ENCODE measurements around the gene QKI. TPM values are rescaled to one million over a fixed set of nuclear protein-coding genes. Genes with fewer than 3 reads are reported as not detected.

Gene QKI
- total and polyA plus RNA-seq, 10 of the 15 experiments (the other 5 are each of a cell fraction or from before 2014, with no cell fraction given), result 4.7 to 72.5 (median 38.9) TPM

- Histone ChIP-seq H3K27me3 (replicated peaks in 1 of 2; ENCODE audit: control insufficient read depth in 2 of 2, insufficient read depth in 2 of 2, low read length in 1 of 2) (no peaks in the 10 kb centered on the region), H3K4me1 (ENCODE audit: control insufficient read depth, insufficient read depth, low read length) (no peaks in the 10 kb centered on the region), H3K36me3 (ENCODE audit: control insufficient read depth in 2 of 2, insufficient read depth in 2 of 2, low read length in 1 of 2) (no peaks in the 10 kb centered on the region), H3K9me3 (replicated peaks; ENCODE audit: control insufficient read depth, insufficient read depth, low read length) (no peaks in the 10 kb centered on the region; the same call in 2 of the 3 replicates), H3K79me2 (ENCODE audit: control insufficient read depth, insufficient read depth, low read length) (no peaks in the 10 kb centered on the region), H4K20me1 (ENCODE audit: control insufficient read depth, insufficient read depth) (no peaks in the 10 kb centered on the region), H2AFZ (ENCODE audit: control insufficient read depth, low read depth, low read length) (no peak overlapping the region), H3K9ac (ENCODE audit: control insufficient read depth, insufficient read depth, low read length) (no peak overlapping the region), H3K27ac (ENCODE audit: control insufficient read depth, insufficient read depth) (no peak overlapping the region), H3K4me2 (ENCODE audit: control insufficient read depth, insufficient read depth) (no peak overlapping the region), H3K4me3 (no peak overlapping the region)
- RAD21 ChIA-PET (ENCODE audit: unreplicated experiment), result no interaction called here
- no TSS peak for BruUV-seq (replicated peaks)
- DNase-seq (ENCODE audit: low read depth, low spot score) (no peak), ATAC-seq (no peak), FAIRE-seq (no peak)
- in situ Hi-C loops (cut with MboI), result no loop called here
- 64% methylated on average over 8 of the region's 8 CpGs for WGBS (ENCODE audit: insufficient coverage, insufficient replicate concordance, low lambda C conversion rate, missing lambda C conversion rate)
- CTCF ChIA-PET, result no interaction called here
- intact Hi-C loops (cut with micrococcal nuclease; ENCODE audit: unreplicated experiment), result no loop called here
- no peak for TF ChIP-seq WRNIP1 (IDR thresholded peaks at IDR 0.05; ENCODE audit: borderline replicate concordance, low read depth, low read length)
- POLR2A ChIA-PET, result no interaction called here
- SMC1A ChIA-PET (ENCODE audit: uncharacterized antibody, unreplicated experiment), result no interaction called here
Measured at GRCh38 chr6:163612200-163612599, 197.7 kb downstream of the QKI start.

DNA sequence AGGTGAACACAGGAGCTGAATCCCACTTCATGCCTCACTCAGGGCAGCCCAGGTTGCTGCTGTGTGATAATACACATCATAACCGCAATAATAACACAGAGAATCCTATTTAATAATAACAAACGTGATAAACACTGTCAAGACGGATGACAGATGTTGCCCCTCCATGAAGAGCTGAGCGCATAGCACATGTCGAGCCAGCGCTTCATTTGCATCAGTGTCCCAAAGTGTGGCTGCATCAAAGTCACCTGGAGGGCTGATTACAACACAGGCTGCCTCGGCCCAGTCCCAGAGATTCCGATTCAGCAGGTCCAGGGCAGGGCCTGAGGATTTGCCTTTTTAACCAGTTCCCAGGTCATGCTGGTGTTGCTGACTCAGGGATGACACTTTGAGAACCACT is 198.5 kb downstream of the QKI start:
- Histone ChIP-seq H3K4me2 (ENCODE audit: control insufficient read depth, insufficient read depth) (no peak overlapping the region), H3K27ac (ENCODE audit: control insufficient read depth, insufficient read depth) (no peak overlapping the region), H2AFZ (ENCODE audit: control insufficient read depth, low read depth, low read length) (no peak overlapping the region), H3K4me1 (ENCODE audit: control insufficient read depth, insufficient read depth, low read length) (no peaks in the 10 kb centered on the region), H4K20me1 (ENCODE audit: control insufficient read depth, insufficient read depth) (no peaks in the 10 kb centered on the region), H3K9me3 (replicated peaks; ENCODE audit: control insufficient read depth, insufficient read depth, low read length) (no peaks in the 10 kb centered on the region; the same call in 2 of the 3 replicates), H3K4me3 (no peak overlapping the region), H3K27me3 (replicated peaks in 1 of 2; ENCODE audit: control insufficient read depth in 2 of 2, insufficient read depth in 2 of 2, low read length in 1 of 2) (no peaks in the 10 kb centered on the region), H3K36me3 (ENCODE audit: control insufficient read depth in 2 of 2, insufficient read depth in 2 of 2, low read length in 1 of 2) (no peaks in the 10 kb centered on the region), H3K79me2 (ENCODE audit: control insufficient read depth, insufficient read depth, low read length) (no peaks in the 10 kb centered on the region), H3K9ac (ENCODE audit: control insufficient read depth, insufficient read depth, low read length) (no peak overlapping the region)
- intact Hi-C loops (cut with micrococcal nuclease; ENCODE audit: unreplicated experiment) (no loop called here), in situ Hi-C loops (cut with MboI) (no loop called here)
- 57% methylated on average over 8 of the region's 8 CpGs for WGBS (ENCODE audit: insufficient coverage, insufficient replicate concordance, low lambda C conversion rate, missing lambda C conversion rate)
- FAIRE-seq, result no peak
- ChIA-PET POLR2A (no interaction called here), CTCF (no interaction called here), SMC1A (ENCODE audit: uncharacterized antibody, unreplicated experiment) (no interaction called here), RAD21 (ENCODE audit: unreplicated experiment) (no interaction called here)
- DNase-seq (ENCODE audit: low read depth, low spot score), result no peak
- no peak for ATAC-seq
- no TSS peak for BruUV-seq (replicated peaks)
- TF ChIP-seq CTCF (IDR thresholded peaks at IDR 0.05 in 2 of 3, conservative IDR thresholded peaks at IDR 0.05 in 1 of 3; ENCODE audit: control insufficient read depth in 2 of 3, extremely low read depth in 1 of 3, insufficient read depth in 1 of 3, low read depth in 3 of 3, low read length in 3 of 3) (no peak), ZZZ3 (IDR thresholded peaks at IDR 0.05; ENCODE audit: control insufficient read depth, insufficient read length, low read depth) (no peak), SP1 (IDR thresholded peaks at IDR 0.05; ENCODE audit: low read depth, low read length) (no peak), NFIC (IDR thresholded peaks at IDR 0.05; ENCODE audit: low read depth, low read length) (no peak), ZSCAN29 (IDR thresholded peaks at IDR 0.05) (no peak)
- TF ChIP-seq, protein P1, sequence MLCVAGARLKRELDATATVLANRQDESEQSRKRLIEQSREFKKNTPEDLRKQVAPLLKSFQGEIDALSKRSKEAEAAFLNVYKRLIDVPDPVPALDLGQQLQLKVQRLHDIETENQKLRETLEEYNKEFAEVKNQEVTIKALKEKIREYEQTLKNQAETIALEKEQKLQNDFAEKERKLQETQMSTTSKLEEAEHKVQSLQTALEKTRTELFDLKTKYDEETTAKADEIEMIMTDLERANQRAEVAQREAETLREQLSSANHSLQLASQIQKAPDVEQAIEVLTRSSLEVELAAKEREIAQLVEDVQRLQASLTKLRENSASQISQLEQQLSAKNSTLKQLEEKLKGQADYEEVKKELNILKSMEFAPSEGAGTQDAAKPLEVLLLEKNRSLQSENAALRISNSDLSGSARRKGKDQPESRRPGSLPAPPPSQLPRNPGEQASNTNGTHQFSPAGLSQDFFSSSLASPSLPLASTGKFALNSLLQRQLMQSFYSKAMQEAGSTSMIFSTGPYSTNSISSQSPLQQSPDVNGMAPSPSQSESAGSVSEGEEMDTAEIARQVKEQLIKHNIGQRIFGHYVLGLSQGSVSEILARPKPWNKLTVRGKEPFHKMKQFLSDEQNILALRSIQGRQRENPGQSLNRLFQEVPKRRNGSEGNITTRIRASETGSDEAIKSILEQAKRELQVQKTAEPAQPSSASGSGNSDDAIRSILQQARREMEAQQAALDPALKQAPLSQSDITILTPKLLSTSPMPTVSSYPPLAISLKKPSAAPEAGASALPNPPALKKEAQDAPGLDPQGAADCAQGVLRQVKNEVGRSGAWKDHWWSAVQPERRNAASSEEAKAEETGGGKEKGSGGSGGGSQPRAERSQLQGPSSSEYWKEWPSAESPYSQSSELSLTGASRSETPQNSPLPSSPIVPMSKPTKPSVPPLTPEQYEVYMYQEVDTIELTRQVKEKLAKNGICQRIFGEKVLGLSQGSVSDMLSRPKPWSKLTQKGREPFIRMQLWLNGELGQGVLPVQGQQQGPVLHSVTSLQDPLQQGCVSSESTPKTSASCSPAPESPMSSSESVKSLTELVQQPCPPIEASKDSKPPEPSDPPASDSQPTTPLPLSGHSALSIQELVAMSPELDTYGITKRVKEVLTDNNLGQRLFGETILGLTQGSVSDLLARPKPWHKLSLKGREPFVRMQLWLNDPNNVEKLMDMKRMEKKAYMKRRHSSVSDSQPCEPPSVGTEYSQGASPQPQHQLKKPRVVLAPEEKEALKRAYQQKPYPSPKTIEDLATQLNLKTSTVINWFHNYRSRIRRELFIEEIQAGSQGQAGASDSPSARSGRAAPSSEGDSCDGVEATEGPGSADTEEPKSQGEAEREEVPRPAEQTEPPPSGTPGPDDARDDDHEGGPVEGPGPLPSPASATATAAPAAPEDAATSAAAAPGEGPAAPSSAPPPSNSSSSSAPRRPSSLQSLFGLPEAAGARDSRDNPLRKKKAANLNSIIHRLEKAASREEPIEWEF (IDR thresholded peaks at IDR 0.05; ENCODE audit: insufficient replicate concordance, low read depth, low read length), result no peak
- TF ChIP-seq, protein P2, sequence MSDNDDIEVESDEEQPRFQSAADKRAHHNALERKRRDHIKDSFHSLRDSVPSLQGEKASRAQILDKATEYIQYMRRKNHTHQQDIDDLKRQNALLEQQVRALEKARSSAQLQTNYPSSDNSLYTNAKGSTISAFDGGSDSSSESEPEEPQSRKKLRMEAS (IDR thresholded peaks at IDR 0.05; ENCODE audit: low read depth, low read length), result no peak
